ENCODE results near the gene SIL1. TPM values are rescaled to one million over a fixed set of nuclear protein-coding genes. Genes with fewer than 3 reads are reported as not detected.

SIL1 gene
- total and polyA plus RNA-seq, 2 of the 4 experiments (the other 2 are of a cell fraction), result 56.1 to 66.0 TPM

GRCh38 chr5:138901716-138902115 is 296.5 kb downstream of the SIL1 start:
- Histone ChIP-seq H3K79me1 (ENCODE audit: low read depth in 1 of 2, low read length in 2 of 2) (peaks cover 23 to 72% of the 10 kb centered on the region in 2 experiments), H2AK9ac (replicated peaks; ENCODE audit: low read depth, low read length, poor library complexity) (no peak overlapping the region), H2AK5ac (ENCODE audit: low read depth, low read length) (no peak overlapping the region), H2AFZ (replicated peaks; ENCODE audit: low read length, poor library complexity) (no peak overlapping the region), H3K9me3 (ENCODE audit: control insufficient read depth, insufficient read depth, low read length) (no peaks in the 10 kb centered on the region; the same call in 1 of the 2 replicates), H3K56ac (ENCODE audit: extremely low read depth, insufficient read depth, low read length) (no peak overlapping the region), H2BK15ac (ENCODE audit: low read depth, low read length) (no peak overlapping the region), H3K18ac (ENCODE audit: low read depth, low read length) (no peak overlapping the region; the same call in 1 of the 2 replicates), H2BK5ac (ENCODE audit: low read depth, low read length, poor library complexity, severe bottlenecking) (no peak overlapping the region), H3K4me2 (ENCODE audit: low read depth, low read length) (no peak overlapping the region), H3K9ac (ENCODE audit: low read depth, low read length) (no peak overlapping the region), H3K4me1 (ENCODE audit: control insufficient read depth, insufficient read depth, low read length) (peaks cover 21% of the 10 kb centered on the region), H3K36me3 (ENCODE audit: control insufficient read depth, insufficient read depth, low read length) (peaks cover 22% of the 10 kb centered on the region), H4K5ac (ENCODE audit: low read depth, low read length) (no peak overlapping the region), H4K91ac (ENCODE audit: insufficient read depth, low read depth, low read length) (no peak overlapping the region), H3K27ac (ENCODE audit: insufficient read depth, low read length) (no peak overlapping the region), H3K4me3 (ENCODE audit: insufficient read depth, low read depth, low read length) (no peak overlapping the region), H2BK20ac (ENCODE audit: low read depth, low read length) (peak overlapping the region; percentile 3; the same call in 1 of the 2 replicates), H3K14ac (replicated peaks; ENCODE audit: low read depth, low read length) (no peak overlapping the region; the same call in 1 of the 2 replicates), H3K9me1 (ENCODE audit: insufficient read depth, low read length) (peaks cover 20% of the 10 kb centered on the region), H4K8ac (ENCODE audit: low read depth in 2 of 2, low read length in 2 of 2) (0 out of 4 replicates have a peak overlapping the region, but pooled peaks of 1 of the 2 experiments have one; percentile 2), H2BK120ac (ENCODE audit: low read depth, low read length) (no peak overlapping the region; the same call in 1 of the 2 replicates), H3K23ac (ENCODE audit: low read depth, low read length) (peak overlapping the region; percentile 19; the same call in 1 of the 2 replicates), H3K27me3 (ENCODE audit: control insufficient read depth, insufficient read depth, low read length) (no peaks in the 10 kb centered on the region), H4K20me1 (ENCODE audit: insufficient read depth, low read length) (peaks cover 11% of the 10 kb centered on the region; the same call in 1 of the 2 replicates), H3K4ac (ENCODE audit: low read depth, low read length) (0 out of 2 replicates have a peak overlapping the region, but pooled peaks have one; percentile 1)
- WGBS, 2 experiments (ENCODE audit: extremely low coverage in 2 of 2, insufficient read length in 1 of 2), result no CpG with 5 or more reads among the region's 2 CpGs
- DNase-seq (no peak), ATAC-seq (ENCODE audit: low read depth) (no peak)
- CTCF ChIA-PET, result no interaction called here
- in situ Hi-C loops (cut with MboI; ENCODE audit: low sequenced_read_pairs) (no loop called here), dilution Hi-C loops (cut with HindIII; ENCODE audit: low sequenced_read_pairs, unreplicated experiment) (no loop called here), intact Hi-C loops (cut with micrococcal nuclease) (no loop called here)
- POLR2A ChIA-PET (ENCODE audit: unreplicated experiment), result no interaction called here
- BruUV-seq (replicated peaks), result no TSS peak
- no peak for TF ChIP-seq CHD1 (IDR thresholded peaks at IDR 0.05; ENCODE audit: low read depth, low read length)
- TF ChIP-seq FOS (IDR thresholded peaks at IDR 0.05; ENCODE audit: low read depth, low read length), result no peak
- TF ChIP-seq USF2 (IDR thresholded peaks at IDR 0.05; ENCODE audit: low read depth, low read length), result no peak
- no peak for TF ChIP-seq RAD21 (IDR thresholded peaks at IDR 0.05; ENCODE audit: low read length)
- TF ChIP-seq BHLHE40 (IDR thresholded peaks at IDR 0.05; ENCODE audit: low read depth, low read length), result no peak
- TF ChIP-seq CTCF (conservative IDR thresholded peaks at IDR 0.05; ENCODE audit: low read depth, low read length), result no peak
- no peak for TF ChIP-seq RCOR1 (IDR thresholded peaks at IDR 0.05; ENCODE audit: insufficient replicate concordance, low read length)
- no peak for TF ChIP-seq MAFK (IDR thresholded peaks at IDR 0.05; ENCODE audit: low read depth, low read length)
